Measurements from ENCODE around the gene TTC39B.

DNA sequence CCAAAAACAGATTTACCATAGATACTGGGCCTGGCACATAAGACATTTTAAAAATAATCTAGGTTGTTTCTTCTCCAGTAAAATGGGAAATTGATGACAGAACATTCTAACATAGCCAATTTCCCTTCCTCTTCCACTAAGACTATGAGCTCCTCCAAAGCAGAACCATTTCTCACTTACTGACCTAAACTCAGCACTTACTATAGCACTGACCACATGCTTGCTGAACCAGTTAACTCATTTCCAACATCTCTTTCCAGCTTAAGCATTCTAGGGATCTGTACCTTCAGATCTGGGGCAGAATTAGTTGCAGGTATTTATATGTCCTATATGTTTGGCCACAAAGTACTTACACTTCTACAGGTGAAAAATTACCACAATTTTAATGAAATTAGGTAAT, 58.9 kb downstream of the TTC39B start:
- no peak for TF ChIP-seq CTCF (IDR thresholded peaks at IDR 0.05)
- TF ChIP-seq ZFX (IDR thresholded peaks at IDR 0.05; ENCODE audit: borderline replicate concordance): no peak
